Measurements from ENCODE around the gene MYOD1. TPM values are rescaled to one million over a fixed set of nuclear protein-coding genes. Genes with fewer than 3 reads are reported as not detected.

Gene MYOD1
- total and polyA plus RNA-seq, 2 of the 13 experiments (the other 11 are each of a cell fraction or from before 2014, with no cell fraction given) = not detected

- peak; percentile 75; the same call in 1 of the 2 replicates for TF ChIP-seq ZNF670 (CRISPR knock-in tag; IDR thresholded peaks at IDR 0.05; ENCODE audit: borderline replicate concordance)
- 0 out of 2 replicates have a peak, but pooled peaks have one; percentile 32 for TF ChIP-seq KLF11 (CRISPR knock-in tag; IDR thresholded peaks at IDR 0.05)
- TF ChIP-seq CCAR2 (optimal IDR thresholded peaks at IDR 0.05; ENCODE audit: low read depth, low read length) = peak; percentile 94
- TF ChIP-seq EP300 (IDR thresholded peaks at IDR 0.05; ENCODE audit: low read depth in 2 of 2, low read length in 2 of 2) = peak; percentile 87 to 93; a peak in 3 of 4 replicates
- peak; percentile 87 for TF ChIP-seq EP300 (CRISPR knock-in tag; IDR thresholded peaks at IDR 0.05; ENCODE audit: borderline replicate concordance)
- 0 out of 2 replicates have a peak, but pooled peaks have one; percentile 62 for TF ChIP-seq ZNF44 (CRISPR knock-in tag; IDR thresholded peaks at IDR 0.05)
- TF ChIP-seq ZNF614 (CRISPR knock-in tag; IDR thresholded peaks at IDR 0.05; ENCODE audit: borderline replicate concordance) = peak; percentile 97
- TF ChIP-seq LRRFIP1 (CRISPR knock-in tag; conservative IDR thresholded peaks at IDR 0.05) = no peak
- no peak for TF ChIP-seq ZNF766 (CRISPR knock-in tag; IDR thresholded peaks at IDR 0.05; ENCODE audit: borderline replicate concordance)
- TF ChIP-seq PHF8 (CRISPR knock-in tag; IDR thresholded peaks at IDR 0.05) = peak; percentile 57
- peak; percentile 45; the same call in 1 of the 2 replicates for TF ChIP-seq SP2 (CRISPR knock-in tag; IDR thresholded peaks at IDR 0.05)
- TF ChIP-seq KDM4B (CRISPR knock-in tag; IDR thresholded peaks at IDR 0.05) = peak; percentile 95
- TF ChIP-seq NFIB (CRISPR knock-in tag; IDR thresholded peaks at IDR 0.05; ENCODE audit: borderline replicate concordance) = peak; percentile 98; the same call in 1 of the 2 replicates
- TF ChIP-seq MAZ (IDR thresholded peaks at IDR 0.05; ENCODE audit: borderline replicate concordance, low read depth, low read length) = peak; percentile 74
- peak; percentile 88 for TF ChIP-seq MAZ (CRISPR knock-in tag; IDR thresholded peaks at IDR 0.05; ENCODE audit: low read depth)
- peak; percentile 90 for TF ChIP-seq ZNF501 (CRISPR knock-in tag; IDR thresholded peaks at IDR 0.05)
- peak; percentile 92; the same call in 1 of the 2 replicates for TF ChIP-seq ZNF788 (CRISPR knock-in tag; IDR thresholded peaks at IDR 0.05; ENCODE audit: borderline replicate concordance)
- no peak for TF ChIP-seq DNMT3B (CRISPR knock-in tag; conservative IDR thresholded peaks at IDR 0.05)
- no peak for TF ChIP-seq ZBTB42 (CRISPR knock-in tag; IDR thresholded peaks at IDR 0.05)
- peak; percentile 99 for TF ChIP-seq ZNF556 (CRISPR knock-in tag; IDR thresholded peaks at IDR 0.05; ENCODE audit: borderline replicate concordance)
- TF ChIP-seq NR2F6 (IDR thresholded peaks at IDR 0.05) = peak; percentile 100
- TF ChIP-seq NR2F6 (CRISPR knock-in tag; IDR thresholded peaks at IDR 0.05) = peak; percentile 100
- no peak for TF ChIP-seq POLR2G (IDR thresholded peaks at IDR 0.05; ENCODE audit: low read depth, low read length)
- TF ChIP-seq ZNF598 (CRISPR knock-in tag; IDR thresholded peaks at IDR 0.05; ENCODE audit: borderline replicate concordance) = peak; percentile 81; the same call in 1 of the 2 replicates
- TF ChIP-seq ZNF75D (CRISPR knock-in tag; IDR thresholded peaks at IDR 0.05; ENCODE audit: borderline replicate concordance) = no peak
- TF ChIP-seq SCMH1 (CRISPR knock-in tag; IDR thresholded peaks at IDR 0.05; ENCODE audit: borderline replicate concordance) = no peak
- TF ChIP-seq FOXP1 (IDR thresholded peaks at IDR 0.05) = no peak; the same call in 1 of the 2 replicates
- TF ChIP-seq FOXP1 (CRISPR knock-in tag; IDR thresholded peaks at IDR 0.05) = peak; percentile 87
- peak; percentile 76; the same call in 1 of the 2 replicates for TF ChIP-seq SPEN (CRISPR knock-in tag; IDR thresholded peaks at IDR 0.05; ENCODE audit: low read depth)
- no peak for TF ChIP-seq MBNL3 (CRISPR knock-in tag; conservative IDR thresholded peaks at IDR 0.05)
- TF ChIP-seq SMARCC2 (IDR thresholded peaks at IDR 0.05) = no peak
- TF ChIP-seq YEATS2 (CRISPR knock-in tag; IDR thresholded peaks at IDR 0.05; ENCODE audit: borderline replicate concordance) = peak; percentile 75; the same call in 1 of the 2 replicates
- peak; percentile 73 for TF ChIP-seq ZNF792 (CRISPR knock-in tag; IDR thresholded peaks at IDR 0.05)
Measured at GRCh38 chr11:17770048-17770652, 50.8 kb downstream of the MYOD1 start (continued).
